K562 (cell line): ENCODE results near the gene DNAJB11. TPM values are rescaled to one million over a fixed set of nuclear protein-coding genes. Genes with fewer than 3 reads are reported as not detected.

ENCODE experiments used
- ARID3B ChIP-seq: fragments of 250-450 bp; sonication (Bioruptor Pico); IDR thresholded peaks from 2 replicates; pipeline ENCODE4 v1.4.0; 2020; ENCODE audit warnings: borderline replicate concordance
- CHCHD3 ChIP-seq: fragments of 250-450 bp; sonication (Bioruptor Pico); IDR thresholded peaks from 2 replicates; pipeline ENCODE4 v2.1.2; 2022; ENCODE audit warnings: mild to moderate bottlenecking
- HOMEZ ChIP-seq: fragments of 250-450 bp; sonication (Bioruptor Pico); IDR thresholded peaks from 2 replicates; pipeline ENCODE4 v1.4.0; 2020; ENCODE audit warnings: mild to moderate bottlenecking, moderate library complexity
- MAFF ChIP-seq: IDR thresholded peaks from 2 replicates; pipeline ENCODE4 v1.6.1; 2012; ENCODE audit warnings: low read length, improper control_type of control experiment
- MIER1 ChIP-seq: fragments of 450-650 bp; IDR thresholded peaks from 2 replicates; pipeline ENCODE4 v1.6.1; 2016; ENCODE audit warnings: antibody characterized with exemption, mild to moderate bottlenecking, low read depth
- NR2F6 ChIP-seq: fragments of 450-650 bp; formaldehyde crosslinking; IDR thresholded peaks from 2 replicates; pipeline ENCODE4 v1.4.0; 2020; ENCODE audit warnings: mild to moderate bottlenecking
- RERE ChIP-seq: sonication (generic); formaldehyde crosslinking; IDR thresholded peaks from 2 replicates; pipeline ENCODE4 v1.8.0; 2023; ENCODE audit warnings: missing genetic modification reagents, mild to moderate bottlenecking, borderline replicate concordance
- RFX7 ChIP-seq: fragments of 250-450 bp; sonication (Bioruptor Pico); IDR thresholded peaks from 2 replicates; pipeline ENCODE4 v1.5.1; 2021; ENCODE audit warnings: mild to moderate bottlenecking
- SREBF1 ChIP-seq: fragments of 150-350 bp; IDR thresholded peaks from 2 replicates; pipeline ENCODE4 v1.6.1; 2014; ENCODE audit warnings: antibody characterized with exemption, low read depth, low read length, borderline replicate concordance
- ZBTB49 ChIP-seq: sonication (generic); formaldehyde crosslinking; IDR thresholded peaks from 2 replicates; pipeline ENCODE4 v1.8.0; 2022; ENCODE audit warnings: missing genetic modification reagents, mild to moderate bottlenecking, borderline replicate concordance
- ZNF23 ChIP-seq: fragments of 250-450 bp; sonication (Bioruptor Pico); IDR thresholded peaks from 2 replicates; pipeline ENCODE4 v1.4.0; 2020; ENCODE audit warnings: mild to moderate bottlenecking
- ZNF740 ChIP-seq, 3 experiments: fragments of 200-800 bp in 1 of 3; sonication (Bioruptor generic) in 1 of 3; sonication (generic) in 1 of 3; formaldehyde crosslinking in 1 of 3; IDR thresholded peaks; 2 replicates each; pipeline versions ENCODE4 v1.6.1 to v1.8.0; 2016 to 2022; ENCODE audit warnings: mild to moderate bottlenecking in 2 of 3, missing compliant biosample characterization in 2 of 3, missing genetic modification characterization in 2 of 3, missing genetic modification reagents in 1 of 3
- ZNF785 ChIP-seq: fragments of 250-450 bp; sonication (Bioruptor Pico); IDR thresholded peaks from 2 replicates; pipeline ENCODE4 v1.4.0; 2020; ENCODE audit warnings: mild to moderate bottlenecking
- polyA plus RNA-seq, 8 experiments: library from polyadenylated mRNA; depleted of rRNA in 4 of 8; stranded (reverse) in 5 of 8; unstranded in 3 of 8; fragments of >200 nt; fragmentation: Nextera tagmentation in 2 of 8; fragmentation: Illumina TruSeq in 1 of 8; extraction: Ambion mirVana in 2 of 8; extraction: Trizol in 1 of 8; gene quantifications; 2 replicates each; pipeline versions ENCODE4 v1.2.1 to v1.2.3, GENCODE V29; 2011 to 2014; ENCODE audit warnings: inconsistent platforms in 1 of 8, missing spikeins in 1 of 8
- total RNA-seq, 7 experiments: library from RNA; depleted of rRNA in 6 of 7; stranded (reverse); fragments of >200 nt in 6 of 7; fragmentation: Illumina TruSeq in 2 of 7; extraction: Trizol in 2 of 7; gene quantifications; 2 replicates each; pipeline versions ENCODE4 v1.2.1 to v1.2.3, GENCODE V29; 2011 to 2021; ENCODE audit warnings: low replicate concordance in 1 of 7

The DNAJB11 gene
- total and polyA plus RNA-seq, 9 of the 15 experiments (the other 6 are each of a cell fraction or from before 2014, with no cell fraction given), result 14.8 to 74.7 (median 63.8) TPM

- TF ChIP-seq HOMEZ (CRISPR knock-in tag) (no peak), CHCHD3 (no peak), RFX7 (CRISPR knock-in tag) (no peak), ZNF785 (CRISPR knock-in tag) (no peak), ZNF740 (CRISPR knock-in tag; IDR thresholded peaks at IDR 0.05) (no peak), ZNF740 (tag; IDR thresholded peaks at IDR 0.05) (no peak), SREBF1 (no peak), RERE (CRISPR knock-in tag) (no peak), ZBTB49 (CRISPR knock-in tag) (no peak), MIER1 (no peak), MAFF (no peak), ZNF23 (CRISPR knock-in tag) (no peak), ARID3B (CRISPR knock-in tag) (no peak), NR2F6 (CRISPR knock-in tag) (no peak)
These were observed 46.8 kb downstream of the DNAJB11 start (continued) for GRCh38 chr3:186617036-186617946.
